MM.1S (cell line): Measurements from ENCODE around the gene BRPF3.

Experiments used
- DNase-seq: peaks from one replicate; pipeline ENCODE4 v3.0.0-alpha.2; 2015
- H2AFZ ChIP-seq: fragments of 300-600 bp; sonication (generic); 2 replicates; pipeline ENCODE4 v1.6.0; 2016; ENCODE audit warnings: antibody characterized with exemption, low read length
- H3F3A ChIP-seq: fragments of 300-600 bp; sonication (generic); 2 replicates; pipeline ENCODE4 v1.6.1; 2016; ENCODE audit warnings: mild to moderate bottlenecking, antibody characterized with exemption, low read length, moderate library complexity, mixed read lengths; ENCODE audit not compliant: insufficient read depth
- H3K27ac ChIP-seq: fragments of 300-600 bp; sonication (generic); 2 replicates; pipeline ENCODE4 v1.5.1; 2016; ENCODE audit warnings: mild to moderate bottlenecking, low read length
- H3K27me3 ChIP-seq: fragments of 300-600 bp; sonication (generic); replicated peaks from 2 replicates; pipeline ENCODE4 v1.6.0; 2016; ENCODE audit warnings: low read length; ENCODE audit not compliant: insufficient read depth
- H3K36me3 ChIP-seq: fragments of 300-600 bp; sonication (generic); replicated peaks from 2 replicates; pipeline ENCODE4 v1.6.1; 2016; ENCODE audit warnings: mild to moderate bottlenecking, low read length, mixed read lengths; ENCODE audit not compliant: insufficient read depth
- H3K4me1 ChIP-seq: fragments of 300-600 bp; sonication (generic); 2 replicates; pipeline ENCODE4 v1.6.1; 2016; ENCODE audit warnings: low read length, mixed read lengths
- H3K4me2 ChIP-seq: fragments of 300-600 bp; sonication (generic); 2 replicates; pipeline ENCODE4 v1.6.0; 2016; ENCODE audit warnings: low read depth, low read length
- H3K4me3 ChIP-seq: fragments of 300-600 bp; sonication (generic); 2 replicates; pipeline ENCODE4 v1.5.1; 2016; ENCODE audit warnings: low read length, mixed read lengths
- H3K79me2 ChIP-seq: fragments of 300-600 bp; sonication (generic); 2 replicates; pipeline ENCODE4 v1.6.1; 2016; ENCODE audit warnings: mixed run types, low read length, mixed read lengths
- H3K9ac ChIP-seq: fragments of 300-600 bp; sonication (generic); 2 replicates; pipeline ENCODE4 v1.6.1; 2016; ENCODE audit warnings: low read length, mixed read lengths
- H3K9me2 ChIP-seq: fragments of 300-600 bp; sonication (generic); replicated peaks from 2 replicates; pipeline ENCODE4 v1.6.1; 2016; ENCODE audit warnings: mild to moderate bottlenecking, low read length, mixed read lengths; ENCODE audit not compliant: insufficient read depth
- H3K9me3 ChIP-seq: fragments of 300-600 bp; sonication (generic); replicated peaks from 2 replicates; pipeline ENCODE4 v1.6.1; 2016; ENCODE audit warnings: mild to moderate bottlenecking, low read length, mixed read lengths; ENCODE audit not compliant: insufficient read depth
- H4K20me1 ChIP-seq: fragments of 300-600 bp; sonication (generic); 2 replicates; pipeline ENCODE4 v1.6.1; 2016; ENCODE audit warnings: mild to moderate bottlenecking, low read length, moderate library complexity, mixed read lengths; ENCODE audit not compliant: insufficient read depth
- CTCF ChIP-seq: fragments of 300-600 bp; sonication (generic); IDR thresholded peaks from 2 replicates; pipeline ENCODE4 v1.5.1; 2016; ENCODE audit warnings: antibody characterized with exemption, low read length, mixed read lengths
- EZH2 ChIP-seq: fragments of 300-600 bp; sonication (generic); optimal IDR thresholded peaks from 2 replicates; pipeline ENCODE3; 2017; ENCODE audit warnings: low read depth, mild to moderate bottlenecking, antibody characterized with exemption, low read length, mixed read lengths
- EZH2phosphoT487 ChIP-seq: fragments of 300-600 bp; sonication (generic); IDR thresholded peaks from 2 replicates; pipeline ENCODE4 v1.6.1; 2018; ENCODE audit warnings: antibody characterized with exemption, low read length

BRPF3 gene

GRCh38 chr6:36209606-36210005 is 13.1 kb downstream of the BRPF3 start:
- H3K27me3 ChIP-seq, result no peaks in the 10 kb centered on the region
- H3K4me3 ChIP-seq, result no peak overlapping the region
- H3K9me2 ChIP-seq, result no peaks in the 10 kb centered on the region
- DNase-seq, result no peak
- H3K9ac ChIP-seq, result no peak overlapping the region
- H3K79me2 ChIP-seq, result no peaks in the 10 kb centered on the region
- no peak overlapping the region for H3K27ac ChIP-seq
- H3K4me2 ChIP-seq, result no peak overlapping the region
- H3F3A ChIP-seq, result no peaks in the 10 kb centered on the region
- no peaks in the 10 kb centered on the region for H3K4me1 ChIP-seq
- no peaks in the 10 kb centered on the region for H4K20me1 ChIP-seq
- peaks cover 3% of the 10 kb centered on the region; the same call in 1 of the 2 replicates for H3K36me3 ChIP-seq
- no peak overlapping the region for H2AFZ ChIP-seq
- no peaks in the 10 kb centered on the region for H3K9me3 ChIP-seq
- TF ChIP-seq EZH2phosphoT487 (no peak), EZH2 (no peak), CTCF (no peak)

GRCh38 chr6:36210182-36210581 is 13.6 kb downstream of the BRPF3 start:
- no peak overlapping the region for H3K4me3 ChIP-seq
- peaks cover 3% of the 10 kb centered on the region; the same call in 1 of the 2 replicates for H3K36me3 ChIP-seq
- no peaks in the 10 kb centered on the region for H3K4me1 ChIP-seq
- no peak overlapping the region for H3K27ac ChIP-seq
- H3K4me2 ChIP-seq, result no peak overlapping the region
- H4K20me1 ChIP-seq, result no peaks in the 10 kb centered on the region
- no peak overlapping the region for H2AFZ ChIP-seq
- no peaks in the 10 kb centered on the region for H3K27me3 ChIP-seq
- DNase-seq, result no peak
- no peaks in the 10 kb centered on the region for H3K9me3 ChIP-seq
- no peak overlapping the region for H3K9ac ChIP-seq
- TF ChIP-seq EZH2phosphoT487 (no peak), EZH2 (no peak), CTCF (no peak)
- H3F3A ChIP-seq, result no peaks in the 10 kb centered on the region
- H3K9me2 ChIP-seq, result no peaks in the 10 kb centered on the region
- no peaks in the 10 kb centered on the region for H3K79me2 ChIP-seq

GRCh38 chr6:36210886-36211595 is 14.5 kb downstream of the BRPF3 start:
- H3K9me3 ChIP-seq, result no peaks in the 10 kb centered on the region
- H3K27ac ChIP-seq, result no peak overlapping the region
- no peaks in the 10 kb centered on the region for H4K20me1 ChIP-seq
- no peak overlapping the region for H3K4me2 ChIP-seq
- H3K4me1 ChIP-seq, result no peaks in the 10 kb centered on the region
- no peaks in the 10 kb centered on the region for H3K9me2 ChIP-seq
- peaks cover 3% of the 10 kb centered on the region; the same call in 1 of the 2 replicates for H3K36me3 ChIP-seq
- no peak for DNase-seq
- no peaks in the 10 kb centered on the region for H3F3A ChIP-seq
- no peaks in the 10 kb centered on the region for H3K79me2 ChIP-seq
- no peak for TF ChIP-seq EZH2phosphoT487
- no peak for TF ChIP-seq EZH2
- no peak for TF ChIP-seq CTCF
- no peak overlapping the region for H3K9ac ChIP-seq
- H3K4me3 ChIP-seq, result no peak overlapping the region
- no peaks in the 10 kb centered on the region for H3K27me3 ChIP-seq
- no peak overlapping the region for H2AFZ ChIP-seq
